SH-SY5Y (cell line): Measurements from ENCODE around the gene DCLK1.

Experiments
- GATA2 ChIP-seq: IDR thresholded peaks from 2 replicates; pipeline ENCODE4 v1.6.1; 2011; ENCODE audit warnings: mild to moderate bottlenecking, low read depth, low read length
- GATA3 ChIP-seq: IDR thresholded peaks from 2 replicates; pipeline ENCODE4 v1.6.1; 2011; ENCODE audit warnings: low read depth, mild to moderate bottlenecking, low read length, moderate library complexity

GRCh38 chr13:35765941-35766340 is 365.2 kb downstream of the DCLK1 start:
- no peak for TF ChIP-seq GATA2
- no peak for TF ChIP-seq GATA3
